Liver (tissue), 9 donors: Measurements from ENCODE around the gene DOK5. TPM values are rescaled to one million over a fixed set of nuclear protein-coding genes. Genes with fewer than 3 reads are reported as not detected.

Experiments used
- DNase-seq: peaks from one replicate; pipeline ENCODE4 v3.0.0-alpha.2; 2017; ENCODE audit warnings: low spot score
- H3K27ac ChIP-seq, 2 donors: one replicate each; pipeline ENCODE4 v1.7.0; 2013; ENCODE audit warnings: inconsistent platforms in 2 of 2, low read length in 2 of 2, control low read depth in 1 of 2, low read depth in 1 of 2, mild to moderate bottlenecking in 1 of 2
- H3K27me3 ChIP-seq, 4 donors: one replicate each; pipeline versions ENCODE4 v1.6.1 to v1.7.0; 2013; ENCODE audit warnings: low read length in 3 of 4, inconsistent platforms in 1 of 4, mild to moderate bottlenecking in 1 of 4, moderate library complexity in 1 of 4; ENCODE audit not compliant: control insufficient read depth in 4 of 4, insufficient read depth in 4 of 4
- H3K36me3 ChIP-seq, 4 donors: one replicate each; pipeline versions ENCODE4 v1.6.1 to v1.7.0; 2013; ENCODE audit warnings: low read length in 3 of 4, mild to moderate bottlenecking in 3 of 4, low read depth in 1 of 4, moderate library complexity in 1 of 4; ENCODE audit not compliant: control insufficient read depth in 4 of 4, insufficient read depth in 3 of 4
- H3K4me1 ChIP-seq, 4 donors: one replicate each; pipeline versions ENCODE4 v1.6.1 to v1.7.0; 2013; ENCODE audit warnings: low read length in 3 of 4, mild to moderate bottlenecking in 3 of 4, moderate library complexity in 1 of 4; ENCODE audit not compliant: control insufficient read depth in 4 of 4, insufficient read depth in 4 of 4
- H3K4me3 ChIP-seq, 3 donors: one replicate each; pipeline versions ENCODE4 v1.6.1 to v1.7.0; 2013; ENCODE audit warnings: low read length in 3 of 3, control low read depth in 1 of 3, low read depth in 1 of 3, mild to moderate bottlenecking in 1 of 3
- H3K9ac ChIP-seq, 2 donors: one replicate each; pipeline ENCODE4 v1.7.0; 2013; ENCODE audit warnings: low read length in 2 of 2, mild to moderate bottlenecking in 2 of 2, moderate library complexity in 2 of 2, control low read depth in 1 of 2, low read depth in 1 of 2
- H3K9me3 ChIP-seq, 4 donors: one replicate each; pipeline versions ENCODE4 v1.6.1 to v1.7.0; 2013; ENCODE audit warnings: low read length in 3 of 4; ENCODE audit not compliant: control insufficient read depth in 4 of 4
- EGR1 ChIP-seq, 2 donors: IDR thresholded peaks; 2 replicates each; pipeline ENCODE4 v1.6.1; 2016 to 2018; ENCODE audit warnings: antibody characterized with exemption in 2 of 2, low read depth in 2 of 2
- FOXA1 ChIP-seq: IDR thresholded peaks from 2 replicates; pipeline ENCODE4 v1.6.1; 2016; ENCODE audit warnings: antibody characterized with exemption
- FOXA2 ChIP-seq: IDR thresholded peaks from 2 replicates; pipeline ENCODE4 v1.6.1; 2016; ENCODE audit warnings: antibody characterized with exemption
- GABPA ChIP-seq, 2 donors: IDR thresholded peaks in 1 of 2; conservative IDR thresholded peaks in 1 of 2; 2 replicates each; pipeline ENCODE4 v1.6.1; 2016; ENCODE audit warnings: antibody characterized with exemption in 2 of 2, mild to moderate bottlenecking in 1 of 2, moderate library complexity in 1 of 2
- HNF4A ChIP-seq, 2 donors: conservative IDR thresholded peaks; 2 replicates each; pipeline ENCODE4 v1.6.1; 2016; ENCODE audit warnings: antibody characterized with exemption in 2 of 2, mild to moderate bottlenecking in 2 of 2
- HNF4G ChIP-seq: IDR thresholded peaks from 2 replicates; pipeline ENCODE4 v1.6.1; 2016; ENCODE audit warnings: antibody characterized with exemption
- JUND ChIP-seq, 2 donors: IDR thresholded peaks; 2 replicates each; pipeline ENCODE4 v1.6.1; 2016; ENCODE audit warnings: antibody characterized with exemption in 2 of 2
- NR2F2 ChIP-seq: IDR thresholded peaks from 2 replicates; pipeline ENCODE4 v1.6.1; 2016; ENCODE audit warnings: antibody characterized with exemption
- RAD21 ChIP-seq, 2 donors: IDR thresholded peaks; 2 replicates each; pipeline ENCODE4 v1.6.1; 2016; ENCODE audit warnings: antibody characterized with exemption in 2 of 2, mild to moderate bottlenecking in 2 of 2
- RXRA ChIP-seq, 2 donors: IDR thresholded peaks; 2 replicates each; pipeline ENCODE4 v1.6.1; 2017 to 2018; ENCODE audit warnings: antibody characterized with exemption in 2 of 2, mild to moderate bottlenecking in 1 of 2
- SP1 ChIP-seq: IDR thresholded peaks from 2 replicates; pipeline ENCODE4 v1.6.1; 2018; ENCODE audit warnings: antibody characterized with exemption, mild to moderate bottlenecking
- TAF1 ChIP-seq: conservative IDR thresholded peaks from 2 replicates; pipeline ENCODE4 v1.6.1; 2016; ENCODE audit warnings: antibody characterized with exemption, mild to moderate bottlenecking
- YY1 ChIP-seq: IDR thresholded peaks from 2 replicates; pipeline ENCODE4 v1.6.1; 2016; ENCODE audit warnings: antibody characterized with exemption, mild to moderate bottlenecking
- WGBS: extraction: QIAGEN DNeasy Blood & Tissue Kit; methylation state at CpG from one replicate; pipeline ENCODE4 v1.1.7; 2013; 5-methylcytosine and 5-hydroxymethylcytosine counted together
- polyA plus RNA-seq, 2 donors: library from polyadenylated mRNA; stranded (reverse) in 1 of 2; unstranded in 1 of 2; fragments of 200-250 nt in 1 of 2; fragments of >200 nt in 1 of 2; fragmentation: Nextera tagmentation in 1 of 2; extraction: Ambion mirVana in 1 of 2; gene quantifications; one replicate each; pipeline versions ENCODE4 v1.2.1 to v1.2.3, GENCODE V29; 2013 to 2015
- total RNA-seq, 2 donors: library from RNA; depleted of rRNA; stranded (reverse); fragments of >200 nt; gene quantifications; one replicate each; pipeline ENCODE4 v1.2.3, GENCODE V29; 2014
- TF ChIP-seq, protein P1 (sequence below): IDR thresholded peaks from 2 replicates; pipeline ENCODE4 v1.6.1; 2016; ENCODE audit warnings: antibody characterized with exemption
- TF ChIP-seq, protein P2 (sequence below): IDR thresholded peaks from 2 replicates; pipeline ENCODE4 v1.6.1; 2016; ENCODE audit warnings: antibody characterized with exemption
- TF ChIP-seq, protein P3 (sequence below): fragments of 150-350 bp; IDR thresholded peaks from 2 replicates; pipeline ENCODE4 v1.5.1; 2017; ENCODE audit warnings: improper control_type of control experiment, low read depth, low read length; ENCODE audit not compliant: missing input control
- TF ChIP-seq, protein P4 (sequence below): IDR thresholded peaks from 2 replicates; pipeline ENCODE4 v1.6.1; 2016; ENCODE audit warnings: antibody characterized with exemption, mild to moderate bottlenecking
- TF ChIP-seq, protein P5 (sequence below): IDR thresholded peaks from 2 replicates; pipeline ENCODE4 v1.6.1; 2016; ENCODE audit warnings: antibody characterized with exemption
- donor health status: healthy.
- donor health status: healthy.
- donor health status: healthy.
- donor health status: healthy.
- donor health status: healthy.

DOK5 gene
- total and polyA plus RNA-seq, 4 donors = 0.05 to 0.16 (median 0.09) TPM

DNA sequence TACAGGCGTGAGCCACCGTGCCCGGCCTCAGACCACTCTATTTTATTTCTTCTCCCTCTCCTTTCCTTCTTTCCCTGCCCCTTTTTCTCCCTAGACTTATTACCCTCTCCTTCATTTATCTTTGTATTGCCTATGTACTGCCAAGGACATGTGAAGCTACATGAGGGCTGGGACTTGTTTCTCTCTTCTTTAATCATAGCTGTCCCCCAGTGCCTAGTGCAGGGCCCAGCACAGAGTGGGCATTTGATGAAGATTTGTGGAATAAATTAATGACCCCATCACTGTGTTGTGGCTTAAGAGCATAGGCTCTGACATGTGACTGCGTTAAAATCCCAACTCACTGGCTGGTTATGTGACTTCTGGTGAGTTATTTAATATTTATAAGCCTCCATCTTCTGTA lies 6.0 kb downstream of the DOK5 start:
- H3K4me1 ChIP-seq = no peaks in the 10 kb centered on the region
- peaks cover 0 to 3% (median 0%) of the 10 kb centered on the region in 4 donors for H3K9me3 ChIP-seq
- H3K27ac ChIP-seq = no peak overlapping the region
- peaks cover under 1 to 24% (median 10%) of the 10 kb centered on the region in 4 donors for H3K27me3 ChIP-seq
- no peak overlapping the region for H3K4me3 ChIP-seq
- H3K9ac ChIP-seq = no peak overlapping the region
- no peak for TF ChIP-seq HNF4A (conservative IDR thresholded peaks at IDR 0.05)
- TF ChIP-seq YY1 = no peak
- TF ChIP-seq GABPA (IDR thresholded peaks at IDR 0.05 in 1 of 2, conservative IDR thresholded peaks at IDR 0.05 in 1 of 2) = no peak
- TF ChIP-seq, protein P1, sequence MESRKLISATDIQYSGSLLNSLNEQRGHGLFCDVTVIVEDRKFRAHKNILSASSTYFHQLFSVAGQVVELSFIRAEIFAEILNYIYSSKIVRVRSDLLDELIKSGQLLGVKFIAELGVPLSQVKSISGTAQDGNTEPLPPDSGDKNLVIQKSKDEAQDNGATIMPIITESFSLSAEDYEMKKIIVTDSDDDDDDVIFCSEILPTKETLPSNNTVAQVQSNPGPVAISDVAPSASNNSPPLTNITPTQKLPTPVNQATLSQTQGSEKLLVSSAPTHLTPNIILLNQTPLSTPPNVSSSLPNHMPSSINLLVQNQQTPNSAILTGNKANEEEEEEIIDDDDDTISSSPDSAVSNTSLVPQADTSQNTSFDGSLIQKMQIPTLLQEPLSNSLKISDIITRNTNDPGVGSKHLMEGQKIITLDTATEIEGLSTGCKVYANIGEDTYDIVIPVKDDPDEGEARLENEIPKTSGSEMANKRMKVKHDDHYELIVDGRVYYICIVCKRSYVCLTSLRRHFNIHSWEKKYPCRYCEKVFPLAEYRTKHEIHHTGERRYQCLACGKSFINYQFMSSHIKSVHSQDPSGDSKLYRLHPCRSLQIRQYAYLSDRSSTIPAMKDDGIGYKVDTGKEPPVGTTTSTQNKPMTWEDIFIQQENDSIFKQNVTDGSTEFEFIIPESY = no peak
- no peak for TF ChIP-seq JUND (IDR thresholded peaks at IDR 0.05)
- TF ChIP-seq, protein P2, sequence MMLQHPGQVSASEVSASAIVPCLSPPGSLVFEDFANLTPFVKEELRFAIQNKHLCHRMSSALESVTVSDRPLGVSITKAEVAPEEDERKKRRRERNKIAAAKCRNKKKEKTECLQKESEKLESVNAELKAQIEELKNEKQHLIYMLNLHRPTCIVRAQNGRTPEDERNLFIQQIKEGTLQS = no peak
- TF ChIP-seq SP1 = no peak
- TF ChIP-seq FOXA2 = no peak
- no peak for TF ChIP-seq EGR1 (IDR thresholded peaks at IDR 0.05; ENCODE audit: low read depth in 2 of 2)
- TF ChIP-seq, protein P3, sequence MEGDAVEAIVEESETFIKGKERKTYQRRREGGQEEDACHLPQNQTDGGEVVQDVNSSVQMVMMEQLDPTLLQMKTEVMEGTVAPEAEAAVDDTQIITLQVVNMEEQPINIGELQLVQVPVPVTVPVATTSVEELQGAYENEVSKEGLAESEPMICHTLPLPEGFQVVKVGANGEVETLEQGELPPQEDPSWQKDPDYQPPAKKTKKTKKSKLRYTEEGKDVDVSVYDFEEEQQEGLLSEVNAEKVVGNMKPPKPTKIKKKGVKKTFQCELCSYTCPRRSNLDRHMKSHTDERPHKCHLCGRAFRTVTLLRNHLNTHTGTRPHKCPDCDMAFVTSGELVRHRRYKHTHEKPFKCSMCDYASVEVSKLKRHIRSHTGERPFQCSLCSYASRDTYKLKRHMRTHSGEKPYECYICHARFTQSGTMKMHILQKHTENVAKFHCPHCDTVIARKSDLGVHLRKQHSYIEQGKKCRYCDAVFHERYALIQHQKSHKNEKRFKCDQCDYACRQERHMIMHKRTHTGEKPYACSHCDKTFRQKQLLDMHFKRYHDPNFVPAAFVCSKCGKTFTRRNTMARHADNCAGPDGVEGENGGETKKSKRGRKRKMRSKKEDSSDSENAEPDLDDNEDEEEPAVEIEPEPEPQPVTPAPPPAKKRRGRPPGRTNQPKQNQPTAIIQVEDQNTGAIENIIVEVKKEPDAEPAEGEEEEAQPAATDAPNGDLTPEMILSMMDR = no peak
- TF ChIP-seq RAD21 (IDR thresholded peaks at IDR 0.05) = no peak
- TF ChIP-seq NR2F2 = no peak
- TF ChIP-seq FOXA1 = no peak
- TF ChIP-seq HNF4G = no peak
- TF ChIP-seq, protein P4, sequence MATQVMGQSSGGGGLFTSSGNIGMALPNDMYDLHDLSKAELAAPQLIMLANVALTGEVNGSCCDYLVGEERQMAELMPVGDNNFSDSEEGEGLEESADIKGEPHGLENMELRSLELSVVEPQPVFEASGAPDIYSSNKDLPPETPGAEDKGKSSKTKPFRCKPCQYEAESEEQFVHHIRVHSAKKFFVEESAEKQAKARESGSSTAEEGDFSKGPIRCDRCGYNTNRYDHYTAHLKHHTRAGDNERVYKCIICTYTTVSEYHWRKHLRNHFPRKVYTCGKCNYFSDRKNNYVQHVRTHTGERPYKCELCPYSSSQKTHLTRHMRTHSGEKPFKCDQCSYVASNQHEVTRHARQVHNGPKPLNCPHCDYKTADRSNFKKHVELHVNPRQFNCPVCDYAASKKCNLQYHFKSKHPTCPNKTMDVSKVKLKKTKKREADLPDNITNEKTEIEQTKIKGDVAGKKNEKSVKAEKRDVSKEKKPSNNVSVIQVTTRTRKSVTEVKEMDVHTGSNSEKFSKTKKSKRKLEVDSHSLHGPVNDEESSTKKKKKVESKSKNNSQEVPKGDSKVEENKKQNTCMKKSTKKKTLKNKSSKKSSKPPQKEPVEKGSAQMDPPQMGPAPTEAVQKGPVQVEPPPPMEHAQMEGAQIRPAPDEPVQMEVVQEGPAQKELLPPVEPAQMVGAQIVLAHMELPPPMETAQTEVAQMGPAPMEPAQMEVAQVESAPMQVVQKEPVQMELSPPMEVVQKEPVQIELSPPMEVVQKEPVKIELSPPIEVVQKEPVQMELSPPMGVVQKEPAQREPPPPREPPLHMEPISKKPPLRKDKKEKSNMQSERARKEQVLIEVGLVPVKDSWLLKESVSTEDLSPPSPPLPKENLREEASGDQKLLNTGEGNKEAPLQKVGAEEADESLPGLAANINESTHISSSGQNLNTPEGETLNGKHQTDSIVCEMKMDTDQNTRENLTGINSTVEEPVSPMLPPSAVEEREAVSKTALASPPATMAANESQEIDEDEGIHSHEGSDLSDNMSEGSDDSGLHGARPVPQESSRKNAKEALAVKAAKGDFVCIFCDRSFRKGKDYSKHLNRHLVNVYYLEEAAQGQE = no peak
- TF ChIP-seq RXRA (IDR thresholded peaks at IDR 0.05) = no peak
- no peak for TF ChIP-seq TAF1
- TF ChIP-seq, protein P5, sequence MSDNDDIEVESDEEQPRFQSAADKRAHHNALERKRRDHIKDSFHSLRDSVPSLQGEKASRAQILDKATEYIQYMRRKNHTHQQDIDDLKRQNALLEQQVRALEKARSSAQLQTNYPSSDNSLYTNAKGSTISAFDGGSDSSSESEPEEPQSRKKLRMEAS = no peak
- WGBS = 83% methylated on average over 4 of the region's 4 CpGs
- DNase-seq = no peak
- no peaks in the 10 kb centered on the region for H3K36me3 ChIP-seq
